ENCODE data around the gene GET4.
"Not testable (repeated sequence)": the region's sequence is repeated elsewhere in the genome, so short reads cannot be mapped to it uniquely, and the experiment has no call there.

GET4 gene

DNA sequence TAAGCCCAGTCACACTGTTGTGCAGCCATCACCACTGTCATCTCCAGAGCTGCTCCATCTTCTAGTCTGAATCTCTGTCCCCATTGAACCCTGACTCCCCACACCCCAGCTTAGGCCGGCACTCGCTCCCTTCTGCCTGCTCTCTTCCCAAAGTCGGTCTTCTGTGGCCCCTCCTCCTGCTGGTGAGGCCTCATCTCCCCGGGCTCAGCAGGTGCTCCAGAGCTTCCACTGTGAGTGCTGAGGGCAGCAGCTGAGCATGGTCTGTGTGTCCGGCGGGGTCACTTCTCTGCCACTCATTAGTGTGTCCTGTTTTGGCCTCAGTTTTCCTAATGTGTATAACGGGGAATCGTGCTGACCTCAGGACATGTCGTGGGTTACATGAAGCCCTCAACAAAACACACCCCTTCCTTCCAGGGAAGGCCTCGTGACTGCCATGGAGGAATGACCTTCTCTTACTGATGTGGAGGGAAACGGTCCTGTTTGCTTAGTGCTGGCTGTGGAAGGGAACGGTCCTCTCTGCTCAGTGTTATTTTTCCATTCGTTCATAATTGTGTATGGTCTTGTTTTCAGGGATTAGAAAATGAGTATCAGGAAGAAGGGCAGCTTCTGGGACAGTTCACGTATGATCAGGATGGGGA is 4.3 kb upstream of the GET4 start:
- DNase-seq (ENCODE audit: low spot score): no peak

- DNase-seq (ENCODE audit: low spot score): not testable (repeated sequence)
Measured at GRCh38 chr7:872685-873084, 3.7 kb upstream of the GET4 start.

GRCh38 chr7:873367-874002 is 2.9 kb upstream of the GET4 start:
- peak; percentile 86 for DNase-seq (ENCODE audit: low spot score)

GRCh38 chr7:874031-874749 is 2.2 kb upstream of the GET4 start:
- no peak for DNase-seq (ENCODE audit: low spot score)

DNA sequence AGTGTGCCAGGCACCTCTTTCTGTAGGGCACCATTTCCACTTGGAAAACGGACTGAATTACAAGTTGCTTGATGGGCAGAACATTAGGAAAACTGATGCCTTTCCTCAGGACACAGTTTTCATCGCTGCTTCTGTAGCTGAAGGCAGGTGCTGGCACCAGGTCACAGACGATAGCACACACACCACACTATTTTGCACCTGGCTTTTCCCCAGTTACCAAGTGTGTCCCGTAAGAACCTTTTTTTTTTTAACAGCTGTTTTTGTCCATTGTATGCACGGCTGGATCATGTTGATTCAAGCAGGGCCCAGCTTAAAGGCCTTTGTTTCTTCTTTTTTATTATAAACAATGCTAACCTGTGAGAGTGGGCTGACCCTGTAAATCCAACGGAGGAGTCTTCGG is 1.3 kb upstream of the GET4 start:
- no peak for DNase-seq (ENCODE audit: low spot score)

GRCh38 chr7:875476-876076 is 778 bp upstream of the GET4 start:
- no peak for DNase-seq (ENCODE audit: low spot score)

DNA sequence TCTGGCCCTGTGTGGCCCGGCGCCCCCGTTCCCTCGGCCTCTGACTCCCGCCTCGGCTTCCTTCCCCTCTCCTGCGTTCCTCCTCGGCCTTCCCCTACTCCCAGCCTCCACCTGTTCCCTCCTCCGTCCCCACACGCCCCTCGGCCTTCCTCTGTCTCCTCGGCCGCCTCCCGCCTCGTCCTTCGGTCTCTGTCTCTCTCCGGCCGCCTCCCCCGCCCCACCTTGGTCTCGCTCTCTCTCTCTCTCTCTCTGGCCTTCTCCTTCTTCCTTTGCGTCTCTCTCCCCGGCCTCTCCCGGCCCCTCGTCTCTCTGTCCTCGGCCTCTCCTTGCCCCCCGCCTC is 588 bp downstream of the GET4 start:
- DNase-seq (ENCODE audit: low spot score): no peak

GRCh38 chr7:877312-878232 is 1.2 kb downstream of the GET4 start:
- no peak for DNase-seq (ENCODE audit: low spot score)

- DNase-seq (ENCODE audit: low spot score): no peak
Measured at GRCh38 chr7:879093-879492, 2.7 kb downstream of the GET4 start.

DNA sequence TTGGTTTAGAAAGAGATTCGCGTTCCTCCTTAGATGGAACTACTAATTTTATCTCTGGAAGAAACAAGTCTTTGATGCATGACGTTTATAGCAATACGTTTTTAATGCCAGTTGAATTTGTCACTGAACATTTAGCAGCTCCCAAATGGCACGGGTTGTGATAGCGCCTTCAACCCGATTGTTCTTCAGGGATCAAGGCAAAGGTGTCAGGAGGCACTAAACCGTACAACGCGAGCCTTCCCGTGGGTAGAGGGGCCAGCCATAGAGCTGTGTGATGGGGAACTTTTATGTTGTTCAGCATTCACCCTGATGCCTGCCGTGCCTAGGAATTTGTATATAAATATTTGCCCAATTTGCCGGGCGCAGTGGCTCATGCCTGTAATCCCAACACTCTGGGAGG is 3.4 kb downstream of the GET4 start:
- DNase-seq (ENCODE audit: low spot score): no peak

DNA sequence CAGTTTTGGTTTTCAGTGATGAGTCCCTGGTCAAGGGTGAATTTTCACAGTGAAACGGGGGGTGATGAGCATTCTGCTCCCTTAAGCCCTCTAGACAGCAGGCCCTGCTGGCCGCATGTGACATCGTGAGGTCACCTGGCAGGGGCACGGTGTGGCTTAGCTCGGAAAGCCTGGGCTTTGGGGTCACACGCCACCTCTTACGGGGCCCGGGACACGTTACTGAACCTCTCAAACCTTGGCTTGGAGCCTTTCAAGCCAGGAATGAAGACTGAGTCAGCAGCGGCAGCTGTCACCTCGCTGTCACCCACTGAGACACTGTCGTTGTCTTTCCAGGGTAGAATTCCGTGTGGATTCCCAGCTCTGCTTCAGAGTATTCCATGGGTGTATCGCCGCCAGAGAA is 4.1 kb downstream of the GET4 start:
- DNase-seq (ENCODE audit: low spot score): no peak

DNA sequence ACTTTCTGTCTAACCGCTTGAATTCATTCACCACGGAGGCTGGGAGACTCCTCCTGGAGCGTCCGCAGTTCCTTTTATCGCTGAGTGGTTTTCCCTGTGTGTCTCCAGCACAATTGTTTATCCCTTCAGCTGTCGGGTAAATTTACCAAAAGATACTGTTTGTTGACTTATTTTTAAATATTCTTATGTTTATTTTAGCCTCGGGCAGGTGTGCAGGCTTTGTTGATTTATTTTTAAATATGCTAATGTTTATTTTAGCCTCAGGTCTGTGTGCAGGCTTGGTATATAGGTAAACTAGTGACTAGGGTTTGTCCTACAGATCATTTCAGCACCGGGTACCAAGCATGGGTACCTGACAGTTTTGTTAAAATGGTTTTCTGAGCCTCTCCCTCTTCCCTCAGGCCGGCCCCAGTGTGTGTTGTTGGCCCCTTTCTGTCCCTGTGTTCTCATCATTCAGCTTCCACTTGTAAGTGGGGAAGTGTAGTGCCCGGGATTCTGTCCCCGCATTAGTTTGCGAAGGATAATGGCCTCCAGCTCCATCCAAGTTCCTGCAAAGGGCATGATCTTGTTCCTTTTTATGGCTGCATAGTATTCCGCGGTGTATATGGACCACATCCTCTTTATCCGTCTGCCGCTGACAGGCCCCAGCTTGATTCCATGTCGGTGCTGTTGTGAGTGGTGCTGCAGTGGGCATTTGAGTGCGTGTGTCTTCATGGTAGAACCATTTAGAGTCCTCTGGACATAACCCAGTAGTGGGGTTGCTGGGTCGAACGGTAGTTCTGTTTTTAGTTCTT is 5.3 kb downstream of the GET4 start:
- DNase-seq (ENCODE audit: low spot score): no peak

- no peak for DNase-seq (ENCODE audit: low spot score)
Measured at GRCh38 chr7:882336-883035, 6.1 kb downstream of the GET4 start.

DNA sequence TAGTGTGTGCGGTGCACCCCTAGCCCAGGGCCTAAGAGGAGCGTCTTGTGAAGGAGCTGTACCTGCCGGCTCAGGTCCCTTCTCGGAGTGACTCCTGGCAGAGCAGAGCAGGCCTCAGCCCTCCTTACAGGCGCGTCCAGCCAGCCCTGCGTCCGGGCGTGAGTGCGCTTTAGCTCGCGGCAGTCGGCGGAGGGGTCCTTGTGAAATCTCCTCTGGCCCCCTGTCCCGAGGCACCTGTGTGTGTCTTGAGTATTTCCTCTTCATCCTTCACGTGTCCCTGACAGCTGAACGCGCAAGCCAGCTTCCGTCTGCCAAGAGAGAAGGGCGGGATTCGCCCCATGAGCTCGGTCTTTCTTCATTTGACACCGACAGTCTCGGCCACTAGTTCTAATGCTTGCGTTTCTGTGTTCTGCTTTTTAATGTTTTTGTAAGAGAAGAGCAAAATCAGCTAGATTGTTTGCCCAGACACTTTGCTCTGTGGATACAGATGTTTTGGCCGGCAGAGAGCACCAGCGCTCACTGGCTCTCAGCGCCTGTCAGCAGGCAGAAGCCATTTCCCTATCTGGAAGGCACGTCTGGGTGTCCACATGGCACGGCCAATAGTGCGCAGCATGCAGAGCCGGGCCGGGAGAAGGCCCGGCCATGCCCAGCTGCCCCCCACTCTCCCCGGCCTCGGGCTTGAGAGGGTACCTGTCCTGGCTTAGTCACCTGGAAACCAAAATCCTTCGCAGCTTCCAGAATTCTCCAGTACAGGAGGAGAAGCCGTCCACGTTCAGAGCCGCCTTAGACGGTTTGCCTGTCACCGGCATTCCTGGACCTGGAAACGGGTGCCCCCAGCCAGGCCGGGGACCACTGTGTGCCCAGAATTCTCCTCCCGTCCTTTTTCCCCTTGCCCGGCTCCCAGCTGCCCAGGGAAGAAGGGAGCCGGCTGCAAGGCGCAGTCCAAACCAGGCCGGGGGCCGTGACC is 7.0 kb downstream of the GET4 start:
- no peak for DNase-seq (ENCODE audit: low spot score)

DNA sequence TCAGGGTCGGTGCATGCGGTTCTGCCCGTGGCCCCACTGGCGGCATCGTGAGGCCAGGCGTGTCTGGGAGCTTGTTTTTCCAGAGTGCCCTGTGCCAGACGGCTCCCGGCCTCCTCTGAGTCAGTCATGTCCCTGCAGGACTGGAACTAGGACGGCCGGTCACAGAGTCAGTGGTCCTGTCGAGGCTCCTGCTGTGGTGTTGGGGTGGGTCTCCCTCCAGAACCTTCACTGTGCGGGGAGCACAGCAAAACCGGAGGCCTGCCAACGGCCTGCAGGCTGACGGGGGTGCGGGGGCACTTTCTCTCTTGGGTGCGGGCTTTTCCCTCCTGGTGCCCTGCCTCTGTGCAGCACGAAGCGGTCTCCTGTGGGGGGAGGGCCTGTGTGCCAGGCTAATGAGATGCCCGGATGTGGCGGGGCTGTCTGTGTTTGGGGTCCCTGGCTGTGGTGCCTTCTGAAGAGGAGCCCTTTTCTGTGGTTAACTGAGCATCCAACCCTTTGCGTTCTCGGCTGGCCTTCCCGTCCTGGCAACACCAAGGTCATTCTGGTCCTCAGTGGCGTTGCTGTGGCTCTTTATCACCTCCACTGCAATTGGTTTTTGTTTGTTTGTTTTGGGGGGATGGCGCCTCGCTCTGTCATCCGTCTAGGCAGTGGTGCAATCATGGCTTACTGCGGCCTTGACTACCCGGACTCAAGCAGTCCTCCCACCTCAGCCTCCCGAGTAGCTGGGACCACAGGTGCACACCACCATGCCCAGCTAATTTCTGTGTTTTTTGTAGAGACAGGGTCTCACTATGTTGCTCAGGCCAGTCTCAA is 8.0 kb downstream of the GET4 start:
- no peak for DNase-seq (ENCODE audit: low spot score)

DNA sequence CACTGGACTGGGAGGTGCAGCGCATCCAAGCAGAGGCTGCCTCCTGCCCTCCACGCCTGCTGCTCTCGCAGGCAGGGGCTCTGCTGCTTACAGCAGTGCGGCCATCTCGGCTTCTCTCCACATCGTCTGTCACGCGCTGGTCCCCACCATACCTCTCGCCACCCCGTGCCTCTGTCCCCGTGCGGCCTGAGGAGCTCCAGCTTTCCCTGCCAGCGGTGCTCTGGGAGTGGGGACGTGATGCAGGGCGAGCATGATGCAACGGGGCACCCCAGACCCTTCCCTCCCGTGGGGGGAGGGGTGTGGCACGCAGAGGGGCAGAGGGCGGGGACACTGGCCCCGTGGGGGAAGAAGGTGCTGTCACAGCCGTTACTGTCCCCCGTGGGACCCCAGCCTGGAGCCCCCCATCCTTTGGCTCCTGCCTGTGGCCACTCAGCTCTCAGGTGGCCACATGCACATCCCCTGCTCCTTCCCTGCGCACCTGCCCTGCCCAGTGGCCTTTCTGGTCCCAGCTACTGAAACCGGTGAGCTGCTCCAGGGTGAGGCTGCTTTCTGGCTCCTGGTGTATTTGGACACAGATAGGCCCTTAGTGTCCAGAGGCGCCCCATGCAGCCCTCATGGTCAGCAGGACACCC is 9.0 kb downstream of the GET4 start:
- DNase-seq (ENCODE audit: low spot score): no peak

DNA sequence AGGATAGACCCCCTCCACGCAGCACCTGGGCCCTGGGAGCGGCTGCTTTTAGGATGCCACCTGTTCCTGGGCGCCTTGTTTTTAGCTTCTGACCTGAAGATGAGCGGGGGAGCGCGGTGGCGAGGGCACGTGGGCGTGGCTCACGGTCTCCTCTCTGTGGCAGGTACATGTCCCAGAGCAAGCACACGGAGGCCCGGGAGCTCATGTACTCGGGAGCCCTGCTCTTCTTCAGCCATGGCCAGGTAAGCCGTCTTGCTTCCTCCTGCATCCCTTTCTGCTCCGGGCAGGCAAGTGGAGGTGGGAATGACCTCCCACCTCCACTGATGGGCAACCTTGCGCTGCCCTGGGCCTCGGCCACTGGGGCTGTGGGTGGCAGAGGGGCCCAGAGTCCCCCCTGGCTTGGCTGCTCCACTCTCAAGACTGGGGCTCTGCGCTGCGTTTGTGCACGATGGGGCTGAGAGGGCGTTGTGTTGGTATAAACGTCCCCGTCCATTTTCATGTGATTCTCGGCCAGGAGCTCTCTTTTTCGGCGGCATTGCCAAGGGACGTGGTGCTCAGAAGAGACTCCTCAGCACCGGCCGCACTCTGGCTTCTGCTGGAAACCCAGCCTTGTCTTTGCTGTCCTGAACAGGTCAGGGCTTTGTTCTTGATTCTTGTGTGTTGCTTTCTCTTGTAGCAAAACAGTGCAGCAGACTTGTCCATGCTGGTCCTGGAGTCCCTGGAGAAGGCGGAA is 9.7 kb downstream of the GET4 start:
- no peak for DNase-seq (ENCODE audit: low spot score)
